SW 1271 (cell line): ENCODE results near the gene CD22.

Experiments
- DNase-seq, 2 experiments: peaks; one replicate each; lab custom pipeline; 2025; lab: John Stamatoyannopoulos, UW

The CD22 gene

GRCh38 chr19:35314031-35314430 lies 15.0 kb upstream of the CD22 start:
- no peak for DNase-seq

- no peak for DNase-seq
Observed at GRCh38 chr19:35314858-35315470, 14.0 kb upstream of the CD22 start.

GRCh38 chr19:35315883-35316282 lies 13.1 kb upstream of the CD22 start:
- no peak for DNase-seq

GRCh38 chr19:35316560-35316959 lies 12.4 kb upstream of the CD22 start:
- no peak for DNase-seq

- DNase-seq: no peak
Observed at GRCh38 chr19:35317464-35318043, 11.4 kb upstream of the CD22 start.

- DNase-seq: peak; percentile 85 to 91
Observed at GRCh38 chr19:35318679-35319448, 10.1 kb upstream of the CD22 start.

- DNase-seq: no peak
Observed at GRCh38 chr19:35320065-35320713, 8.8 kb upstream of the CD22 start.

- no peak for DNase-seq
Observed at GRCh38 chr19:35321291-35321690, 7.7 kb upstream of the CD22 start.

- DNase-seq: no peak
Observed at GRCh38 chr19:35322014-35322413, 7.0 kb upstream of the CD22 start.

- no peak for DNase-seq
Observed at GRCh38 chr19:35327642-35328041, 1.3 kb upstream of the CD22 start.

GRCh38 chr19:35329323-35329722 lies 336 bp downstream of the CD22 start:
- no peak for DNase-seq

GRCh38 chr19:35330475-35330874 lies 1.5 kb downstream of the CD22 start:
- DNase-seq: no peak

GRCh38 chr19:35331551-35332214 lies 2.7 kb downstream of the CD22 start:
- DNase-seq: no peak

- no peak for DNase-seq
Observed at GRCh38 chr19:35332817-35333216, 3.8 kb downstream of the CD22 start.

GRCh38 chr19:35334144-35334753 lies 5.3 kb downstream of the CD22 start:
- no peak for DNase-seq

GRCh38 chr19:35336166-35336955 lies 7.4 kb downstream of the CD22 start:
- DNase-seq: no peak

GRCh38 chr19:35337097-35337983 lies 8.4 kb downstream of the CD22 start:
- no peak for DNase-seq

- DNase-seq: no peak
Observed at GRCh38 chr19:35337984-35338296, 9.0 kb downstream of the CD22 start.

- DNase-seq: no peak
Observed at GRCh38 chr19:35340431-35340830, 11.4 kb downstream of the CD22 start.

- DNase-seq: no peak
Observed at GRCh38 chr19:35341006-35341405, 12.0 kb downstream of the CD22 start.
